ENCODE results near the gene EFHD1.

DNA sequence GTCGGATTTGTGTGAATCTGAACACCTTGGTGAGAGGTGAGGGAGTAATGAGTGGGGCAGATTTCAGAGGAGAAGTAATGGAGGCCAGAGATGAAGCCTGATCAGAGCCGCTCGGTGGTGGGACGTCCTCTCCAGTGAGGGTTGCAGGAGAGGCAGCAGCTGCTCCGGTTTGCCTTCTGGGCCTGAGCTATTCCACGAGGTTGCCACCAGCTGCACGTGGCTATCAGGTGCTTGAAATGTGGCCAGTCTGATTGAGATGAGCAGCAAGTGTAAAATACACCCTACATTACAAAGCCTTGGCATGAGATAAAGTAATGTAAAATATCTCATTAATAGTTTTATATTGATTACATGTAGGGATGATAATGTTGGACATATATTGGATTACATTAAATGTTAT lies 10.8 kb upstream of the EFHD1 start:
- TF ChIP-seq, protein P1, sequence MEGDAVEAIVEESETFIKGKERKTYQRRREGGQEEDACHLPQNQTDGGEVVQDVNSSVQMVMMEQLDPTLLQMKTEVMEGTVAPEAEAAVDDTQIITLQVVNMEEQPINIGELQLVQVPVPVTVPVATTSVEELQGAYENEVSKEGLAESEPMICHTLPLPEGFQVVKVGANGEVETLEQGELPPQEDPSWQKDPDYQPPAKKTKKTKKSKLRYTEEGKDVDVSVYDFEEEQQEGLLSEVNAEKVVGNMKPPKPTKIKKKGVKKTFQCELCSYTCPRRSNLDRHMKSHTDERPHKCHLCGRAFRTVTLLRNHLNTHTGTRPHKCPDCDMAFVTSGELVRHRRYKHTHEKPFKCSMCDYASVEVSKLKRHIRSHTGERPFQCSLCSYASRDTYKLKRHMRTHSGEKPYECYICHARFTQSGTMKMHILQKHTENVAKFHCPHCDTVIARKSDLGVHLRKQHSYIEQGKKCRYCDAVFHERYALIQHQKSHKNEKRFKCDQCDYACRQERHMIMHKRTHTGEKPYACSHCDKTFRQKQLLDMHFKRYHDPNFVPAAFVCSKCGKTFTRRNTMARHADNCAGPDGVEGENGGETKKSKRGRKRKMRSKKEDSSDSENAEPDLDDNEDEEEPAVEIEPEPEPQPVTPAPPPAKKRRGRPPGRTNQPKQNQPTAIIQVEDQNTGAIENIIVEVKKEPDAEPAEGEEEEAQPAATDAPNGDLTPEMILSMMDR (conservative IDR thresholded peaks at IDR 0.05; ENCODE audit: low read depth, low read length): no peak
- TF ChIP-seq EZH2 (IDR thresholded peaks at IDR 0.05; ENCODE audit: low read length, unreplicated experiment) (no peak), EZH2phosphoT487 (IDR thresholded peaks at IDR 0.05; ENCODE audit: borderline replicate concordance, low read length) (no peak)
